GM12865 (cell line): ENCODE measurements around the gene CRHR2.
A peak's percentile ranks its signal among the peaks of the same experiment; 100 is the strongest.
"Not testable (repeated sequence)": the region's sequence is repeated elsewhere in the genome, so short reads cannot be mapped to it uniquely, and the experiment has no call there.

Source experiments
- DNase-seq: peaks from one replicate; pipeline ENCODE4 v3.0.0; 2010; ENCODE audit warnings: low read depth
- H3K4me3 ChIP-seq: 2 replicates; pipeline ENCODE4 v1.5.1; 2011; ENCODE audit warnings: mild to moderate bottlenecking, low read depth, low read length, control low read depth
- CTCF ChIP-seq: IDR thresholded peaks from 2 replicates; pipeline ENCODE4 v1.5.1; 2011; ENCODE audit warnings: low read length, control low read depth, low read depth, inconsistent platforms; ENCODE audit not compliant: insufficient read depth; ENCODE audit errors: missing control alignments

The CRHR2 gene

GRCh38 chr7:30727061-30727945, 45.0 kb upstream of the CRHR2 start:
- TF ChIP-seq CTCF = no peak
- peak; percentile 18 for DNase-seq
- no peak overlapping the region for H3K4me3 ChIP-seq

GRCh38 chr7:30726296-30727006, 44.2 kb upstream of the CRHR2 start:
- TF ChIP-seq CTCF = no peak
- H3K4me3 ChIP-seq = no peak overlapping the region
- no peak for DNase-seq

GRCh38 chr7:30723776-30724175, 41.5 kb upstream of the CRHR2 start:
- DNase-seq = no peak
- no peak overlapping the region for H3K4me3 ChIP-seq
- no peak for TF ChIP-seq CTCF

- no peak for TF ChIP-seq CTCF
- no peak overlapping the region for H3K4me3 ChIP-seq
- no peak for DNase-seq
Observed at GRCh38 chr7:30722671-30723070, 40.4 kb upstream of the CRHR2 start.

- no peak overlapping the region for H3K4me3 ChIP-seq
- DNase-seq = no peak
- no peak for TF ChIP-seq CTCF
Observed at GRCh38 chr7:30722187-30722586, 39.9 kb upstream of the CRHR2 start.

- no peak for DNase-seq
- no peak for TF ChIP-seq CTCF
- no peak overlapping the region for H3K4me3 ChIP-seq
Observed at GRCh38 chr7:30721211-30721610, 39.0 kb upstream of the CRHR2 start.

- H3K4me3 ChIP-seq, DNase-seq: not testable (repeated sequence)
Observed at GRCh38 chr7:30719434-30719833, 37.2 kb upstream of the CRHR2 start.
